NOMO-1 treated with dmso at 0.1 percent for 144 hours (cell line): ENCODE results near the gene SHANK1.

ENCODE experiments used
- DNase-seq: peaks from one replicate; lab custom pipeline; 2025; ENCODE audit not compliant: unreplicated experiment; lab: John Stamatoyannopoulos, UW

Gene SHANK1

GRCh38 chr19:50662651-50663481 lies 56.7 kb downstream of the SHANK1 start:
- no peak for DNase-seq

DNA sequence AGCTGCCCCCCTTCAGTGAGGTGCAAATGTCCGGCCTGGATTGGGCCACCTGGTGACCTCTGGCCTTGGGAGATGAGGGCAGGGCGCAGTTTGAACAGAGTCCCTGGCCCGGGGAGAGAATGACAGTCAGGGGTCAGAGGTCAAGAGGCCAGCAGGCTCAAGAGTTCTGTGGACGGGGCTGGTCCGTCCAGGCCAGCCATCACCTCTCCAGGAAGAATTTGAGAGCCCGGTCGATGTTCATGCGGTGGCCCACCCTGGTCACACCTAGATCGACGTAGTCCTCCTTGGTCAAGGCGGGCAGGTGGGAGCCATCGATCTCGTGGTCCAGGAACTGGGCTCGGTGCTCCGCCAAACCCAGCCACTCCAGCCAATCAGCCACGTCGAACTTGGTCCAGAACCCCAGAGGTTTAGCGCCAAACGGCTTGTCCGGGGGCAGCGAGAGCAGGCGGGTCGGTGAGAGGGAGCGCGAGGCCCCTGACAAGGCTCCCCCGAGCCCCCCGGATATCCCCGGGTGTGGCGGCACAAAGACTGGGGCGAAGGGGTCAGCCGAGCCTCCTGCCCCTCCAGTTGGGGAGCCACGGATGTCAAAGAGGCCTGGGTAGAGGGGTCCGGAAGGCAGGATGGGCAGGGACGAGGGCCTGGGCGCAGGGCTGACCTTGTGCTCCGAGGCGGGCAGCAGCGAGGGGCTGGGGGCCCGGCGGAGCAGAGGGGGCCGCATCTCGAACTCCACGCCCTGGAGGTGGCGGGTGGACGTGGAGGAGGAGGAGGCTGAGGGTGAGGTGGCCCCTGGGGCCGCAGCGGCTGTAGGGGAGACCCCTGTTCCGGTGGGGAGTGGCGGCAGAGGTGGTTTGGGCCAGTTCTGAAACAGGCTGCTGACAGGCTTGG lies 57.6 kb downstream of the SHANK1 start:
- DNase-seq: no peak

GRCh38 chr19:50661023-50661422 lies 58.6 kb downstream of the SHANK1 start:
- DNase-seq: no peak

DNA sequence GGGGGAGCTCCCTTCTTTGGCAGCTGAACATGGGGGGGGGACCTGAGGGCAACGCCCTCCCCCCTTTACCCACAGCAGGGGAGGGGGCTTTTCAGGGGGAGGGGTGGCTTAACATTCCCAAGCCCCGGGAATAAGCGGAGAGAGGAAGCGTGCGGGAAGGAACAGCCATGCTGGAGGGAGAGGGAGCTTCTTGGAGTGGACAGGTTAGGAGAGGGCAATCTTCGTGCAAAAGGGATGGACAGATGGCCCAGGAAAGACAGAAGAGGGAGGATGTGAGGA lies 59.6 kb downstream of the SHANK1 start:
- DNase-seq: no peak

DNA sequence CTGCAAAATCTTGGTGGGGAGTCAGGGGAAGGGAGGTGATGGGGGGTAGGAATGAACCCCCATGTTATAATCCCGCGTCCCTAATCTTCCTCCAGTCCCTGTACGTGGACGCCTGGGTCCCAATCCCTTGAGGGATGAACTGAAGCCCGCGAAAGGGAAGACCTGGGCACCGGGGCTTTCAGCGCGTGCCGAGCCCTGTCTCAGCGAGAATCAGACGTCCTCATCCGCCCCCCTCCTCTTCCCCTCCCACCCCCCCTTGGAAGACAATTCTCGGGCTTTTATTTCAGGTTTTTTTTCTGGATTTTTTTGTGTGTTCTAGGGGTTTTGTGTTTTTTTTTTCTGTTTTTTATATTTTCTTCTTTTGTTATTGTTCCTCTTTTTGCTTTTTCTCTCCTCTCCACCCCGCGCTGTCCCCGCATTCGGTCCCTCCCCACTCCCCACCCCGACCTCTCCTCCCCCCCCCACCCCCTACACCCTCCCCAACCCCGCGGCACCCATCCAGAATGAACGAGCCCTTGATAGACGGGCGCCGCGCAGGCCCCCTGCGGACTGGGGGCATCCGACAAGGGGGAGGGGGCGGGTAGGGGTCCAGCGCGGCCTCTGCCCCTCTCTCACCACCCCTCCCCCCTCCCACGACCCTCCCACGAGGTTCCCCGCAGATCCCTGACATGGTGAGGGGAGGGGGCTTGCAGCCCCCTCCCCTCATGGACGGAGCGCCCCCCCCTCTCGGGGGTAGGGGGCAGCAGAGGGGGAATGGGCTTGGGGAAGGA lies 60.1 kb downstream of the SHANK1 start:
- no peak for DNase-seq

DNA sequence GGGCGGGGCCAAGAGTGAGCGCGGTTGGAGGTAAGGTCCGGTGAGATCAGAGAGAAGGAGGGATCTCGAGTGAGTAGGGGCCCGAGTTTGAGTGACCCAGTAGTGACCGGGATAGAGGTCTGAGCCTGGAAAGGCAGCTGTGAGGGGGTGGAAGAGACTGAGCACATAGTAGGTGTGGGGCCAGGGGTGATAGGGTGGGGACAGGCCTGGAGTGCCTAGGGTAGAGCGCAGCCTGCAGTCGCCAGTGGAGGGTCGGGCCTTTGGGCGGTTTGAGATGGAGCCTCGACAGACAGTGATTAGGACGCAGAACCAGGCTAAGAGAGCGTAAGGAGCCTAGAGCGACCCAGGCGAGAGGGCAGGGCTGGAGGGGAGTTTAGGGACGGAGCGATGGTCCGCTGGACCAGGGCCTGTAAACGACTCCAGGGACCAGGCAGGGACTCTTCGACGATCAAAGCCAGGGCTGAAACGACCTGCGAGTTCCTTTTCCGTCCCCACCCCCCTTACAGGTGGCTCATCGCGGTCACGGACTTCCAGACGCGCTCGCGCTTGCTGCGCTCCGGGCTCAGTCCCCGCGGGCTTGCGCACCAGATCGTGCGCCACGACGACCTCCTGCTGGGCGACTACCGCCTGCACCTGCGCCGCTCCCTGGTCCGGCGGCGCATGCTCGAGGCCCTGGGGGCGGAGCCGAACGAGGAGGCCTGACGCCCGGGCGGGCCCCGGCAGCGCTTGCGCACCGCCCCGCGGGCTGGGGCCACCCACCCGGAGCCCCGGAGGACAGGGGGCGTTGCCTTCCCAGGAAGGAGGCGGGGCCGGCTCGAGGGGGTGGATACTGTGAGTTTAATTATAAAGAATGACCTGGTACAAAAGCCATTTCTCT lies 60.9 kb downstream of the SHANK1 start:
- peak; percentile 91 for DNase-seq

DNA sequence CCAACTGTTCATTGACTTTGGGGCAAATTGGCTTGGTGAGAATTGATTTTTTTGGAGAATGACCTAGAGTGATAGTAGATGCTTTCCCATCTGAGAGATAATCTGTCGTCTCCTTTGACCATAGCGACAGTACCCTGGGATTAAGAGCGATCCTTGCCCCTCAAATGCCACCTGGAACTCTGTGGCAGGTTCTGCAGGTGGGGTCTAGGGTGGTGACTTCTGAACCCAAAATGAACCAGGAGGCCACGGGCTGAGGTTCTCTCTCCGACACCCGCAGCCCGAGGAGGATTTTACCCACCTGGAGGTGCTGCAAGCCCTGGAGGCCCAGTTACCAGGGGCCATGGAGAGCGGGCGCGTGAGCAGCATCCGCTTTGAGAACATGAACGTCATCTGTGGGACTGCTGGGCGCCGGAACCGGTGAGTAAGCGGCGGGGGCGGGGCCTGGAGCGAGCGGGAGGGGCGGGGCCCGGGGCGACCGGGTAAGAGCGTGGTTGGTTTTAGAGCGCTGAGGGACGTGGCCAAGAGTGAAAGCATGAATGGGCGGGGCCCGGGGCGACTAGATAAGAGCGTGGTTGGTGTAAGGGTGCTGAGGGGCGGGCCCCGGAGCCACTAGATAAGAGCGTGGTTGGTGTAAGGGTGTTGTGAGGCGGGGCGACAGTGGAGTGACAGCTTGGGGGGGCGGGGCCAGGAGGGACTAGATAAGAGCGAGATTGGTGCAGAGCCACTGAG lies 61.7 kb downstream of the SHANK1 start:
- DNase-seq: peak; percentile 99

- no peak for DNase-seq
These were observed 62.4 kb downstream of the SHANK1 start for GRCh38 chr19:50657222-50657669.

DNA sequence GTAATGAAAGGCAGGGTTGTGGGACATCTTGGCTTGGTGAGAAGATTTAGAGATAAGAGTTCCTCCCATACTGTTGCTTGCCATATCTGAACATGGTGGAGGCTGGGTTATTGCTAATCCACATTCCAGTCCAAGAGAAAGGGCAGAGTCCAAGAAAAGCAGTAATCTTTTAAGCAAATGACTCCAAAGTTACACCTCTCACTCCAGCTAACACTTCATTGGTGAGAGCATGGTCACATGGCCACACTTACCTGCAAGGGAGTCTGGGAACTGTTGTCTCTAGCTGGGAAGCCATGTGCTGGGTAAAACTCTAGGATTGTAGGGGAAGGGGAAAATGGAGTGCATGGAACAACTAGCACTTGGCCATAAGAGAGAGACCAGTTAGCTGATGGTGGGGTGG lies 64.7 kb downstream of the SHANK1 start:
- no peak for DNase-seq

DNA sequence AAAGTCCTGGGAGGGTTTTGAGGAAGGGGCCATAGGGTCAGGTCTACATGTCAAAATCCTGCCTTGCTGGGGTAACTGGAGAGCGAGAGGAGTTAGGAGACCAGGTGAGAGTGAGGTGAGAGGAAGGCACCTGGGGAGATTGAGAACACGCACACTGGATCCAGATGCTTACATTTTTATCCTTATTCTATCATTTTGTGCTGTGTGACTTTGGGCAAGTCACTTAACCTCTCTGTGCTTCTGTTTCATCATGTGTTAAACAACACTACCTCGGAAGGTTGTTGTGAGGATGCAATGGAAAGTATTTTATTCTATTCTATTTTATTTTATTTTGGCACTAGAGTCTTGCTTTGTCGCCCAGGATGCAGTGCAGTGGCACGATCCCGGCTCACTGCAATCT lies 66.9 kb downstream of the SHANK1 start:
- no peak for DNase-seq

DNA sequence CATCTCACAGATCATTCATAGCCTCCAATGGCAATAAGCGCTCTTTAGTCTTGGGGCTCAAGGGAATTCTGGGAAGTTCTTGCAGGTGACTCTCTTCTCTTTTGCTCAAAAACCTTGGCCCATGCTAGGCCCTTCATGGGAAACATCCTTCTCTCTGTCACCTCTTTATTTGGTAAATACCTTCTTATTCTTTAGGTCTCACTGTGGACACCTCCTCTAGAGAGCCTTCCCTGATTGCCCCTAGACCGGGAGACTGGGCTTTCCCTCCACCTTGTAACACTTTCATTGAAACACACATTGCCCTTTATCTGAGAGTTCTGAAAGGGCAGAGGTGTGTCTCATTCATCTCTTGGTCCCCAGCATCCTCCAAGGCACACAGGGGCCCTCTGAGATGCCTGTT lies 68.4 kb downstream of the SHANK1 start:
- DNase-seq: no peak

DNA sequence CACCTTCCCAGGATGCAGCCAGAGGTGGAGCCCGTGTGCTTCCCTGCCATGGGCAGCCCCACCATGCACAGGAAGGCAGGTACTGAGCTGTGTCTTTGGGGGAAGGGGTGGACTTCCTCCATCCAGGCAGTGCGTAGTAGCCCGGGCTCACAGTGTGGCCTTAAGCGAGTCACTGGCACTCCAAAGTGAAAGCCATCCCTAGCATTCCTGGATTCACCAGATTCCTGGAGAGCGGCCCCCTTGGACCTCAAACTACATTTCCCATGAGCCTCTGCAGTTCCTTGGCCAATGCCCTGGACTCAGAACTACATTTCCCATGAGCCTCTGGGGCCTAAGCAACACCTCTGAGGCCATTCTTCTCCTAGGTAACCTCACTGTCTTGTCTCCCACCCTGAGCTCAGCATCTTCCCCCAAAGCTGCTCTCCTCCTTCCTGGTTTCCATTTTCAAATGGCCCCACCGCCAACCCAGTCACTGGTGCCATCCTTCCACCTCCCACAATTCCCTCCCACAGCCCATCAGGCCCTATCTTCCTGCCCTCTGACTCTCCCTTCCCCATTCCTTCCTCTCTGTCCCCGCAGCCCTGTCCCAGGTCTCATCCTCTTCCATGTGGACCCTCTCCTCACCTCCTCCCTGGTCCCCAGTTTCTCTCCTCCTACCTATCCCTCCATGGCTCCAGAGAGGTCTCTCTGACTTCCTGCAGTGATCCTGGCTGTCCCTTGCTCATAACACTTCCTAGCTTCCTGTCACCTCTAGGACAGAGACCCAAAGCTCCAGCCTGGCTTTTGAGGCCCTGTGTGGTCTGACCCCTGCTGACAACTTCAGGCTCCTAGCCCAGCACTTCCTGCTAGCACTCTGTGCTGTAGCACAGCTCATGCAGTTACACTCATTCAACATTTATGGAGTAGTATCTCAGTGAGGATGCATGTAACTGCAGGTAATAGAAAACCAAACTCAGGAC lies 69.9 kb downstream of the SHANK1 start, which contains the start of gene C19orf81:
TSS of gene C19orf81 (plus strand) at position 13 of the 959 bp plus-strand sequence. CDS start at position 13, 0 bp downstream.
- no peak for DNase-seq

- no peak for DNase-seq
These were observed 70.9 kb downstream of the SHANK1 start for GRCh38 chr19:50648659-50649058.

DNA sequence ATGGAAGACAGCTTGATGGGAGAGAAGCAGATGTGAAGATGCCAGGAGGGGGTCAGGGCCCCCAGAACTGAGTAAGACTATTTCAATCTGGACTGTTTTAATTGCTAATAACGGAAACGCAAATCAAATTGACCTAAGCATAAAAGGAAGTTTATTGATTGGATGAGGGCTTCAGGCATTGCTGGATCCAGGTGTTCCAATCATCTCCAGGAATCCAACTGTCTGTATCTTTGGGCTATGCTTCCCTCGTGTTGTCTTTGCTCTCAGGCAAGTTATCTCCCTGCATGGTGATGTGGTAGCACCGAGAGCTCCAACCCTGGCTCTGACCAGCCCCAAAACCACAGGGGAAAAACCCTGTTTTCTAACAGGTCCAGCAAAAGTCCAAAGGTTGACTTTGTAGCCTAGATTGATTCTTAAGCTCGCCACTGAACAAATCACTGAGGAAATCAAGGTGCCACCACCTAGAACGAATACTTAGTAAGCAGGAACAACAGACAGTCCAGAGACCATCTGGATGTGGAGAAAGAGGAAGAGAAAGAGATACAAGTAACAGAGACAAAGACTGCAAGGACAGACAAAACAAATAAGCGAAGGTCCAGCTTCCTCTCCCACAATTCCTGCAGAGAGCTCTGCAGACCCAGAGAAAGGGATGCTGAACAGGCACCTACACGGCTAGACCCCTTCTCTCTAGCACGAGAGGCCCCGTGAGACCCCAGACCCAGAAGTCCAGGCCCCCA lies 71.6 kb downstream of the SHANK1 start:
- no peak for DNase-seq

DNA sequence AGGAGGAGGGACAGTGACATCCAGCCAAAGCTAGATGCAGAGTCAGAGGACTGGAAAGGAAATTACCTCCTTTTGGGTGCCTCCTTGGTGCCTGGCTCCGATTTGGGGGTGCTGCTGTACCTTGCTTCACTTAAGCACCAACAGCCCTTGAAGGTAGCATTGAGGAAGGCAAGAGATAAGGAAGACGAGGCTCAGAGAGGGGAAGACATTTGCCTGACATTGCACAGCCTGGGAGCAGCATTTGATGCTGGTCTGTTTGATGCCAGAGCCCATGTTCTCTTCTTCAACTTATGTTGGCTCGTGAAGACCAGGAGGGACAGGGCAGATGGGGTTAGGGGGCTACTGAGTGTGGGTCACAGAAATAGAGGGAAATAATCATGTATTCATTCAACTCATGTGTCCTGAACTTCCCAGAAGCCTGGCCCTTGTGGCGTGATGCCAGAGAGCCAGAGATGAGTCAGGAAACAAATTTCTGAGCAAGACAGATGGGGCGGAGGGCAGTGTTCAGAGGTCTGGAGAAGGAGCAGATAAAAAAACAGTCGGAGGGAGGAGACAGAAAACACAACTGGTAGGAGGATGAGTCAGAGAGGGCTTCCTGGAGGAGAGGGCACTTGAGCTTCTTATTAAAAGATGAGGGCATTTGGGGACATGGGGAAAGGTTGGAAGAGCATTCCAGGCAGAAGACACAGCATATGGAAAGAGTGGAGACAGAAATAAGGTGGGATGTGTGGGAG lies 73.4 kb downstream of the SHANK1 start:
- DNase-seq: no peak

DNA sequence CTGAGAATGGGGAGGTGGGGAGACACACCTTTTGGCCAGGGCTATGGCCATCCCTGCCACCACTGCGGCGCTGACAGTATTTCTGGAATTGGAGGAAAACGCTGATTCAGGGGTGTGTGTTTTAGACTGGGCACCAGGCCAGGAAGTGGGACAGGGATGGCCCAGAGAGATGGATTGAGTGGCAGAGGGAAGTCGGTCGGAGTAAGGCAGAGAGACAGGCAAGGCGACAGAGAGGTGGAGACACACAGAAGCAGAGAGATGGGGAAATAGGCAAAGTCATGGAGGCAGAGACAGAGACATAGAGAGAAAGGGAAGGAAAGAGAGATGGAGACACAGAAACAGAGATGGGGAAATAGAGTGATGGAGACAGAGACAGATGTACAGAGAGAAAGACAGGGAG lies 74.5 kb downstream of the SHANK1 start:
- no peak for DNase-seq

- DNase-seq: no peak
These were observed 75.2 kb downstream of the SHANK1 start for GRCh38 chr19:50644315-50644915.
